ENCODE measurements around the gene PIK3R2. TPM values are rescaled to one million over a fixed set of nuclear protein-coding genes. Genes with fewer than 3 reads are reported as not detected.

Gene PIK3R2
- total and polyA plus RNA-seq, 7 donors = 1.8 to 18.0 (median 7.9) TPM

- DNase-seq = no peak
- intact Hi-C loops (cut with DNase I) = no loop called here
- TF ChIP-seq POLR2AphosphoS5 (IDR thresholded peaks at IDR 0.05) = no peak
- TF ChIP-seq POLR2A (IDR thresholded peaks at IDR 0.05) = no peak
- TF ChIP-seq EP300 (IDR thresholded peaks at IDR 0.05) = no peak
- TF ChIP-seq CTCF (IDR thresholded peaks at IDR 0.05) = no peak
- H3K4me3 ChIP-seq = no peak overlapping the region
- H3K9me3 ChIP-seq = no peaks in the 10 kb centered on the region
- peaks cover 8 to 48% (median 13%) of the 10 kb centered on the region in 4 donors for H3K36me3 ChIP-seq
- 94 to 95% methylated on average over 6 of the region's 6 CpGs for WGBS, 2 donors
- H3K4me1 ChIP-seq = no peaks in the 10 kb centered on the region
- H3K27ac ChIP-seq = no peak overlapping the region
- H3K27me3 ChIP-seq = no peaks in the 10 kb centered on the region
These were observed 11.9 kb upstream of the PIK3R2 start for GRCh38 chr19:18141031-18141430.

- Histone ChIP-seq H3K4me1 (no peaks in the 10 kb centered on the region), H3K36me3 (peaks cover 8 to 43% (median 13%) of the 10 kb centered on the region in 4 donors), H3K4me3 (no peak overlapping the region), H3K27me3 (no peaks in the 10 kb centered on the region), H3K9me3 (no peaks in the 10 kb centered on the region), H3K27ac (no peak overlapping the region)
- WGBS, 2 donors = 95 to 96% methylated on average over 3 of the region's 3 CpGs
- DNase-seq = no peak
- TF ChIP-seq CTCF (IDR thresholded peaks at IDR 0.05) = no peak
- no peak for TF ChIP-seq POLR2AphosphoS5 (IDR thresholded peaks at IDR 0.05)
- TF ChIP-seq POLR2A (IDR thresholded peaks at IDR 0.05) = no peak
- TF ChIP-seq EP300 (IDR thresholded peaks at IDR 0.05) = no peak
- intact Hi-C loops (cut with DNase I) = no loop called here
These were observed 9.1 kb upstream of the PIK3R2 start for GRCh38 chr19:18143902-18144301.

GRCh38 chr19:18144361-18144760 lies 8.6 kb upstream of the PIK3R2 start:
- no peaks in the 10 kb centered on the region for H3K27me3 ChIP-seq
- 88 to 91% methylated on average over 16 of the region's 16 CpGs for WGBS, 2 donors
- H3K4me3 ChIP-seq = no peak overlapping the region
- no peak overlapping the region for H3K27ac ChIP-seq
- no peaks in the 10 kb centered on the region for H3K9me3 ChIP-seq
- no peak for DNase-seq
- TF ChIP-seq POLR2AphosphoS5 (IDR thresholded peaks at IDR 0.05) (no peak), POLR2A (IDR thresholded peaks at IDR 0.05) (no peak)
- H3K36me3 ChIP-seq = peaks cover 8 to 41% (median 13%) of the 10 kb centered on the region in 4 donors
- intact Hi-C loops (cut with DNase I) = no loop called here
- H3K4me1 ChIP-seq = no peaks in the 10 kb centered on the region

GRCh38 chr19:18144906-18145305 lies 8.1 kb upstream of the PIK3R2 start:
- Histone ChIP-seq H3K27me3 (no peaks in the 10 kb centered on the region), H3K36me3 (peaks cover 8 to 41% (median 13%) of the 10 kb centered on the region in 4 donors), H3K27ac (no peak overlapping the region), H3K4me1 (no peaks in the 10 kb centered on the region), H3K4me3 (no peak overlapping the region), H3K9me3 (no peaks in the 10 kb centered on the region)
- no peak for DNase-seq
- 97 to 98% methylated on average over 28 of the region's 28 CpGs for WGBS, 2 donors
- intact Hi-C loops (cut with DNase I) = no loop called here
- no peak for TF ChIP-seq EP300 (IDR thresholded peaks at IDR 0.05)
- TF ChIP-seq CTCF (IDR thresholded peaks at IDR 0.05) = no peak

GRCh38 chr19:18145391-18145999 lies 7.5 kb upstream of the PIK3R2 start:
- Histone ChIP-seq H3K9me3 (no peaks in the 10 kb centered on the region), H3K27ac (no peak overlapping the region), H3K4me1 (no peaks in the 10 kb centered on the region), H3K27me3 (no peaks in the 10 kb centered on the region), H3K4me3 (no peak overlapping the region), H3K36me3 (peaks cover 8 to 41% (median 13%) of the 10 kb centered on the region in 4 donors)
- intact Hi-C loops (cut with DNase I) = no loop called here
- DNase-seq = no peak
- 94 to 96% methylated on average over 19 of the region's 19 CpGs for WGBS, 2 donors
- TF ChIP-seq POLR2A (IDR thresholded peaks at IDR 0.05) (no peak), EP300 (IDR thresholded peaks at IDR 0.05) (no peak), CTCF (IDR thresholded peaks at IDR 0.05) (no peak), POLR2AphosphoS5 (IDR thresholded peaks at IDR 0.05) (no peak)

Measured in sigmoid colon (tissue), 7 donors.